ENCODE measurements around the gene SLC29A4.

The SLC29A4 gene

GRCh38 chr7:5352440-5353010 is 69.8 kb downstream of the SLC29A4 start:
- DNase-seq (ENCODE audit: low read depth in 2 of 2): no peak

GRCh38 chr7:5354460-5355232 is 71.9 kb downstream of the SLC29A4 start:
- DNase-seq (ENCODE audit: low read depth in 2 of 2): no peak
